Natural killer cell (primary cell): Measurements from ENCODE around the gene GNAS-AS1. TPM values are rescaled to one million over a fixed set of nuclear protein-coding genes. Genes with fewer than 3 reads are reported as not detected.

Experiments used
- ATAC-seq, 3 donors: fragments of 150-1000 bp in 2 of 3; fragments of 200-7000 bp in 1 of 3; cut with Tn5 transposase; 1 replicate in 1 of 3; 2 replicates in 2 of 3; pipeline ENCODE4 v1.10.0; 2021; ENCODE audit warnings: mild to moderate bottlenecking in 2 of 3, moderate library complexity in 2 of 3
- DNase-seq, 2 donors: peaks; one replicate each; pipeline versions ENCODE4 v3.0.0 to v3.0.0-alpha.2; 2013 to 2021; ENCODE audit warnings: mixed read lengths in 1 of 2
- H3K27ac ChIP-seq: one replicate; pipeline ENCODE4 v1.5.1; 2013; ENCODE audit warnings: mild to moderate bottlenecking, low read length
- H3K27me3 ChIP-seq: one replicate; pipeline ENCODE4 v1.6.1; 2013; ENCODE audit warnings: low read length; ENCODE audit not compliant: control insufficient read depth, insufficient read depth
- H3K36me3 ChIP-seq: one replicate; pipeline ENCODE4 v1.6.1; 2013; ENCODE audit warnings: low read length; ENCODE audit not compliant: control insufficient read depth, insufficient read depth
- H3K4me1 ChIP-seq: one replicate; pipeline ENCODE4 v1.6.1; 2013; ENCODE audit warnings: low read length; ENCODE audit not compliant: control insufficient read depth, insufficient read depth
- H3K4me3 ChIP-seq: one replicate; pipeline ENCODE4 v1.5.1; 2013; ENCODE audit warnings: low read length
- H3K9me3 ChIP-seq: one replicate; pipeline ENCODE4 v1.6.1; 2013; ENCODE audit warnings: low read length; ENCODE audit not compliant: control insufficient read depth, insufficient read depth
- H3K27ac Mint-ChIP-seq, 2 donors: one replicate each; pipeline ENCODE4 v1.8.0; 2022; ENCODE audit warnings: mild to moderate bottlenecking in 2 of 2, mixed read lengths in 2 of 2, moderate library complexity in 1 of 2
- H3K27me3 Mint-ChIP-seq, 2 donors: one replicate each; pipeline ENCODE4 v1.8.0; 2022; ENCODE audit warnings: low read depth in 2 of 2, mixed read lengths in 2 of 2
- H3K36me3 Mint-ChIP-seq: one replicate; pipeline ENCODE4 v1.8.0; 2022; ENCODE audit warnings: mixed read lengths
- H3K4me1 Mint-ChIP-seq, 2 donors: one replicate each; pipeline ENCODE4 v1.8.0; 2022; ENCODE audit warnings: mixed read lengths in 2 of 2
- H3K4me3 Mint-ChIP-seq: one replicate; pipeline ENCODE4 v1.8.0; 2022; ENCODE audit warnings: mild to moderate bottlenecking, moderate library complexity, mixed read lengths
- H3K9me3 Mint-ChIP-seq, 2 donors: one replicate each; pipeline ENCODE4 v1.8.0; 2022; ENCODE audit warnings: mixed read lengths in 2 of 2
- WGBS: methylation state at CpG from one replicate; pipeline ENCODE4 v1.1.7; 2013; ENCODE audit warnings: missing lambda C conversion rate; ENCODE audit not compliant: insufficient coverage; 5-methylcytosine and 5-hydroxymethylcytosine counted together
- intact Hi-C: fragments of 100-400 bp; cut with micrococcal nuclease; formaldehyde crosslinking; loops from one replicate; pipeline ENCODE4 v1.14.2; 2022
- total RNA-seq, 4 donors: library from RNA; stranded (reverse); fragments of 120-200 nt in 1 of 4; gene quantifications; one replicate each; pipeline versions ENCODE4 v1.2.3 to v1.2.4, GENCODE V29; 2013 to 2022
- TF ChIP-seq, protein P1 (sequence below): fragments of 200-600 bp; IDR thresholded peaks from one replicate; pipeline ENCODE4 v1.8.0; 2022; ENCODE audit warnings: antibody characterized with exemption

GNAS-AS1 gene
- total RNA-seq, 3 donors from 2014 or later (not counting 1 experiment from before 2014, with no cell fraction given), result 0.60 to 0.66 TPM; not detected in 1

DNA sequence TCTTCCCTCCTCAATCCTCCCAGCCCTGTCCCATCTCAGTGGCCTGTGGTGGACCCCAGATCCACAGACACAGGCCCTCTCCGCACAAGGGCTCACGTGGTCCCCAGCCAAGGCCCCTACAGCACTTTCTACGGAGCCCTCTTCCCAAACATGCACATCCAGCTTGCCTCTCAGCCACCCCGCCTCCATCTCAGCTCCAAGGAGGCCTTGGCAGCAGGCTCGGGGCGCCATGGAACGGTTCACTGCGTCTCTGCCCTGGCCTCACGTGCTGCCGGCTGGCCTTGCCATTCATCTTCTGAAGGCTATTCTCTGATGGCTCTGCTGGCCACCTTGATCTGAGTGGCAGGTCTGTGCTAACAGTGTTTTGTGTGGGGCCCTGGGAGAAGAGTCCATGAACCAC is 33.0 kb downstream of the GNAS-AS1 start:
- Histone ChIP-seq H3K9me3 (no peaks in the 10 kb centered on the region), H3K4me1 (no peaks in the 10 kb centered on the region), H3K27ac (no peak overlapping the region), H3K4me3 (no peak overlapping the region), H3K36me3 (no peaks in the 10 kb centered on the region), H3K27me3 (no peaks in the 10 kb centered on the region)
- intact Hi-C loops, result no loop called here
- Mint-ChIP-seq H3K36me3 (no peaks in the 10 kb centered on the region), H3K27ac (no peak overlapping the region), H3K4me1 (no peaks in the 10 kb centered on the region), H3K27me3 (peaks cover 0 to 3% of the 10 kb centered on the region in 2 donors), H3K4me3 (no peak overlapping the region), H3K9me3 (no peaks in the 10 kb centered on the region)
- WGBS, result 95% methylated on average over 10 of the region's 10 CpGs
- TF ChIP-seq, protein P1, sequence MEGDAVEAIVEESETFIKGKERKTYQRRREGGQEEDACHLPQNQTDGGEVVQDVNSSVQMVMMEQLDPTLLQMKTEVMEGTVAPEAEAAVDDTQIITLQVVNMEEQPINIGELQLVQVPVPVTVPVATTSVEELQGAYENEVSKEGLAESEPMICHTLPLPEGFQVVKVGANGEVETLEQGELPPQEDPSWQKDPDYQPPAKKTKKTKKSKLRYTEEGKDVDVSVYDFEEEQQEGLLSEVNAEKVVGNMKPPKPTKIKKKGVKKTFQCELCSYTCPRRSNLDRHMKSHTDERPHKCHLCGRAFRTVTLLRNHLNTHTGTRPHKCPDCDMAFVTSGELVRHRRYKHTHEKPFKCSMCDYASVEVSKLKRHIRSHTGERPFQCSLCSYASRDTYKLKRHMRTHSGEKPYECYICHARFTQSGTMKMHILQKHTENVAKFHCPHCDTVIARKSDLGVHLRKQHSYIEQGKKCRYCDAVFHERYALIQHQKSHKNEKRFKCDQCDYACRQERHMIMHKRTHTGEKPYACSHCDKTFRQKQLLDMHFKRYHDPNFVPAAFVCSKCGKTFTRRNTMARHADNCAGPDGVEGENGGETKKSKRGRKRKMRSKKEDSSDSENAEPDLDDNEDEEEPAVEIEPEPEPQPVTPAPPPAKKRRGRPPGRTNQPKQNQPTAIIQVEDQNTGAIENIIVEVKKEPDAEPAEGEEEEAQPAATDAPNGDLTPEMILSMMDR, result no peak
- DNase-seq (no peak), ATAC-seq (no peak)

DNA sequence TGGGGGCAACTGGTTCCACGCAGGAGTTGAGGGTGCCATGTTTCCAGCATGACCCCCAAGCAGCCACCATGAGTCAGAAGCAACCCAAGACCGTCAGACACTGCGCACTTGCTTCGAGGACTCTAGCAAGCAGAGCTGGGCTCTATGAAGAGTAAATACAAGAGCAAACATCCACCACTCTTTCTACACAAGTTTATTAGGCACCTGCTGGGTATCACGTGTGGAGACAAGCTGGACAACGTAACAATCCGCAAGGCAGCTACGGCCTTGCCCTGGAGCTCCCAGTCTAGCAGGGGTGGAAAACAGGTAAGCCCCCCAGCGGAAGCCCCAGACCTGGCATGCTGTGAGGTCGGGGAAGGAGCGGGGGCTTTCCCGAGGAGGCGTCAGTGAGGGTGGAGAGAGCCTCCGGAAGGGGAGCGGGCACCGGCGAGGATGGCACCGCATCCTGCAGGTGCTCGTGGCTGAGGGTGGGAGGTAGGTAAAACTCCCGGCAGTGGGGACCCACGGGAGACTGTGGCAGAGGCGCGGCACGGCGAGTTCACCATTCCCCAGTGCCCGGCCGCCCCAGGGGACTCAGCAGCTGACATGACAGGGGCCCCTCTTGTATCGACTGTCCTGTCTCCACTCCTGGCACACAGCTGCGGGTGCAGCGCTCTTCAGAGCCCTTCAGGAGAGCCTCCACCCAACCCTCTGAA is 33.6 kb downstream of the GNAS-AS1 start:
- 90% methylated on average over 30 of the region's 30 CpGs for WGBS
- Histone ChIP-seq H3K4me3 (no peak overlapping the region), H3K36me3 (no peaks in the 10 kb centered on the region), H3K9me3 (no peaks in the 10 kb centered on the region), H3K27me3 (no peaks in the 10 kb centered on the region), H3K4me1 (no peaks in the 10 kb centered on the region), H3K27ac (no peak overlapping the region)
- H3K27me3 Mint-ChIP-seq, result peaks cover 2 to 3% of the 10 kb centered on the region in 2 donors
- no peak for ATAC-seq
- no peak overlapping the region for H3K27ac Mint-ChIP-seq
- DNase-seq, result no peak
- no peaks in the 10 kb centered on the region for H3K4me1 Mint-ChIP-seq
- no peaks in the 10 kb centered on the region for H3K36me3 Mint-ChIP-seq
- intact Hi-C loops, result no loop called here
- H3K4me3 Mint-ChIP-seq, result no peak overlapping the region
- TF ChIP-seq, protein P1, result no peak
- no peaks in the 10 kb centered on the region for H3K9me3 Mint-ChIP-seq

DNA sequence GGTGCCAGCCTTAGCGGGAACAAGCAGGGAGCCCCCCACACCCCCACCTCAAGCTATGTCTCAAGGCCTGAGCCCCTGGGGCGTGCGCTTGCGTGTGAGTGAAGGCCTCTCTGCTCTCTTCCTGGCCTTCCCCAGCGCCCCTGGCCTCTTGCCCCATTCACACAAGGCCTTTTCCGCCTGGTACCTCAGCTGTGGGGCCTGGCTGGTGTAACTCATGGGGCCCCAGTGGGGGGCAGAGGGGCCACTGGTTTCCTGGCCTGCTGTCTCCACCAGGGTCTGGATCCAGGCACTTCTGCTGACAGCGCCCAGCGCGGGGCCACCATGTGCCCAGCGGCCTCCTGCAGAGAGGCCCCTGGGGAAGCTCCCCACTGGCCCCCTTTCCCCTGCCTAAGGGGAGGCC is 34.7 kb downstream of the GNAS-AS1 start:
- H3K4me3 Mint-ChIP-seq, result no peak overlapping the region
- no peak overlapping the region for H3K27ac Mint-ChIP-seq
- ATAC-seq (no peak), DNase-seq (no peak)
- WGBS, result 88% methylated on average over 10 of the region's 10 CpGs
- H3K4me1 Mint-ChIP-seq, result no peaks in the 10 kb centered on the region
- H3K4me1 ChIP-seq, result no peaks in the 10 kb centered on the region
- intact Hi-C loops, result no loop called here
- no peak overlapping the region for H3K4me3 ChIP-seq
- no peaks in the 10 kb centered on the region for H3K36me3 Mint-ChIP-seq
- no peak overlapping the region for H3K27ac ChIP-seq
- H3K27me3 ChIP-seq, result no peaks in the 10 kb centered on the region
- H3K9me3 Mint-ChIP-seq, result no peaks in the 10 kb centered on the region
- no peaks in the 10 kb centered on the region for H3K9me3 ChIP-seq
- TF ChIP-seq, protein P1, result no peak
- no peaks in the 10 kb centered on the region for H3K36me3 ChIP-seq
- H3K27me3 Mint-ChIP-seq, result peaks cover 6 to 10% of the 10 kb centered on the region in 2 donors

DNA sequence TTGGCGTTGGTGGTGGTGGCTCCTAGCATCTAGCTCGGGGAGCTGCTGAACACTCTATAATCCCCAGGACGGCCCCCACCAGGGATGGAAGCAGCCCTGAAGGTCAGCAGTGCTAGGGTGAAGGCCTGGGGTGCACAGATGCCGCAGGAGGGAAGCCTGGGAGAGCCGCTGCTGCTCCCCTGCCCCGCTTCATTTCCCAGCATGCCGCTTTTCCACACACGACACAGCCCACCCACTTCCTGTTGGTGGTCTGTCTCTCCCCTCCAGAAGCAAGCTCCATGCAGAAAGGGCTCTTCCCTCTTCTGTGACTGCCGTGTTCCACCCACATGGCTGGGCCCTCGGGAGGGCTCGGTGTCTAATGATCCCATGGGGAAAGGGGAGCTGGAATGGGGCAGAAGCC is 35.3 kb downstream of the GNAS-AS1 start:
- TF ChIP-seq, protein P1, result no peak
- WGBS, result 47% methylated on average over 11 of the region's 11 CpGs
- H3K4me1 ChIP-seq, result no peaks in the 10 kb centered on the region
- no peaks in the 10 kb centered on the region for H3K36me3 ChIP-seq
- ATAC-seq (no peak), DNase-seq (no peak)
- H3K36me3 Mint-ChIP-seq, result no peaks in the 10 kb centered on the region
- H3K27me3 Mint-ChIP-seq, result peaks cover 6 to 10% of the 10 kb centered on the region in 2 donors
- no peaks in the 10 kb centered on the region for H3K9me3 Mint-ChIP-seq
- H3K27me3 ChIP-seq, result no peaks in the 10 kb centered on the region
- no peak overlapping the region for H3K27ac Mint-ChIP-seq
- H3K4me3 ChIP-seq, result no peak overlapping the region
- no peaks in the 10 kb centered on the region for H3K4me1 Mint-ChIP-seq
- no peaks in the 10 kb centered on the region for H3K9me3 ChIP-seq
- H3K4me3 Mint-ChIP-seq, result no peak overlapping the region
- intact Hi-C loops, result no loop called here
- no peak overlapping the region for H3K27ac ChIP-seq
